GF-D8 (cell line): ENCODE measurements around the gene TES.
"Not testable (repeated sequence)": the region's sequence is repeated elsewhere in the genome, so short reads cannot be mapped to it uniquely, and the experiment has no call there.

Experiments used
- DNase-seq: peaks from one replicate; lab custom pipeline; 2025; lab: John Stamatoyannopoulos, UW

TES gene

GRCh38 chr7:116210345-116211005 lies at the start of gene TES:
TSS of gene TES (plus strand) at chr7:116210539. CDS start at chr7:116210708, 169 bp downstream.
- DNase-seq = no peak

GRCh38 chr7:116161728-116162127 lies 48.6 kb upstream of the TES start:
- no peak for DNase-seq

- no peak for DNase-seq
These were observed 48.1 kb upstream of the TES start for GRCh38 chr7:116162254-116162653.

- no peak for DNase-seq
These were observed 47.3 kb upstream of the TES start for GRCh38 chr7:116162992-116163391.

- no peak for DNase-seq
These were observed 45.6 kb upstream of the TES start for GRCh38 chr7:116164552-116165306.

- no peak for DNase-seq
These were observed 44.6 kb upstream of the TES start for GRCh38 chr7:116165717-116166116.

- DNase-seq = no peak
These were observed 44.2 kb upstream of the TES start for GRCh38 chr7:116166156-116166555.

GRCh38 chr7:116167177-116167576 lies 43.2 kb upstream of the TES start:
- no peak for DNase-seq

- no peak for DNase-seq
These were observed 41.3 kb upstream of the TES start for GRCh38 chr7:116169060-116169459.

- no peak for DNase-seq
These were observed 40.2 kb upstream of the TES start for GRCh38 chr7:116170180-116170579.

GRCh38 chr7:116171094-116171493 lies 39.2 kb upstream of the TES start:
- no peak for DNase-seq

- no peak for DNase-seq
These were observed 38.0 kb upstream of the TES start for GRCh38 chr7:116172353-116172752.

GRCh38 chr7:116173051-116174028 lies 37.0 kb upstream of the TES start:
- DNase-seq = no peak

GRCh38 chr7:116175095-116175494 lies 35.2 kb upstream of the TES start:
- not testable (repeated sequence) for DNase-seq

GRCh38 chr7:116176226-116176625 lies 34.1 kb upstream of the TES start:
- DNase-seq = no peak

GRCh38 chr7:116177009-116177408 lies 33.3 kb upstream of the TES start:
- no peak for DNase-seq

- no peak for DNase-seq
These were observed 30.0 kb upstream of the TES start for GRCh38 chr7:116180302-116180701.

- DNase-seq = no peak
These were observed 28.3 kb upstream of the TES start for GRCh38 chr7:116182023-116182422.

GRCh38 chr7:116185450-116185849 lies 24.9 kb upstream of the TES start:
- no peak for DNase-seq

- DNase-seq = no peak
These were observed 24.4 kb upstream of the TES start for GRCh38 chr7:116185956-116186355.

- DNase-seq = no peak
These were observed 22.9 kb upstream of the TES start for GRCh38 chr7:116187400-116187799.

- DNase-seq = no peak
These were observed 16.8 kb upstream of the TES start for GRCh38 chr7:116193329-116194087.
